ENCODE results near the gene SYNGR4. TPM values are rescaled to one million over a fixed set of nuclear protein-coding genes. Genes with fewer than 3 reads are reported as not detected.

SYNGR4 gene
- total RNA-seq, 1 experiment from 2014 or later: not detected

- TF ChIP-seq, protein P1, sequence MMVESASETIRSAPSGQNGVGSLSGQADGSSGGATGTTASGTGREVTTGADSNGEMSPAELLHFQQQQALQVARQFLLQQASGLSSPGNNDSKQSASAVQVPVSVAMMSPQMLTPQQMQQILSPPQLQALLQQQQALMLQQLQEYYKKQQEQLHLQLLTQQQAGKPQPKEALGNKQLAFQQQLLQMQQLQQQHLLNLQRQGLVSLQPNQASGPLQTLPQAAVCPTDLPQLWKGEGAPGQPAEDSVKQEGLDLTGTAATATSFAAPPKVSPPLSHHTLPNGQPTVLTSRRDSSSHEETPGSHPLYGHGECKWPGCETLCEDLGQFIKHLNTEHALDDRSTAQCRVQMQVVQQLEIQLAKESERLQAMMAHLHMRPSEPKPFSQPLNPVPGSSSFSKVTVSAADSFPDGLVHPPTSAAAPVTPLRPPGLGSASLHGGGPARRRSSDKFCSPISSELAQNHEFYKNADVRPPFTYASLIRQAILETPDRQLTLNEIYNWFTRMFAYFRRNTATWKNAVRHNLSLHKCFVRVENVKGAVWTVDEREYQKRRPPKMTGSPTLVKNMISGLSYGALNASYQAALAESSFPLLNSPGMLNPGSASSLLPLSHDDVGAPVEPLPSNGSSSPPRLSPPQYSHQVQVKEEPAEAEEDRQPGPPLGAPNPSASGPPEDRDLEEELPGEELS (CRISPR knock-in tag; IDR thresholded peaks at IDR 0.05): 0 out of 2 replicates have a peak, but pooled peaks have one; percentile 27
- TF ChIP-seq STAT6 (CRISPR knock-in tag; conservative IDR thresholded peaks at IDR 0.05; ENCODE audit: low read depth) (no peak), ZNF416 (CRISPR knock-in tag; IDR thresholded peaks at IDR 0.05) (no peak), TEAD1 (CRISPR knock-in tag; IDR thresholded peaks at IDR 0.05) (0 out of 2 replicates have a peak, but pooled peaks have one; percentile 25), ZNF423 (CRISPR knock-in tag; IDR thresholded peaks at IDR 0.05) (no peak), ZNF138 (CRISPR knock-in tag; conservative IDR thresholded peaks at IDR 0.05) (no peak), ZNF532 (CRISPR knock-in tag; IDR thresholded peaks at IDR 0.05; ENCODE audit: borderline replicate concordance) (no peak), FOXK1 (CRISPR knock-in tag; IDR thresholded peaks at IDR 0.05) (peak; percentile 86), ZNF232 (CRISPR knock-in tag; IDR thresholded peaks at IDR 0.05) (no peak), JAZF1 (CRISPR knock-in tag; IDR thresholded peaks at IDR 0.05) (no peak), SOX15 (CRISPR knock-in tag; IDR thresholded peaks at IDR 0.05) (no peak), JUN (CRISPR knock-in tag; IDR thresholded peaks at IDR 0.05) (no peak), ZNF317 (CRISPR knock-in tag; IDR thresholded peaks at IDR 0.05; ENCODE audit: borderline replicate concordance, low read depth) (no peak), ETV6 (CRISPR knock-in tag; IDR thresholded peaks at IDR 0.05) (no peak), TP53 (CRISPR knock-in tag; IDR thresholded peaks at IDR 0.05) (no peak), IRF1 (CRISPR knock-in tag; IDR thresholded peaks at IDR 0.05) (no peak)
- TF ChIP-seq, protein P2, sequence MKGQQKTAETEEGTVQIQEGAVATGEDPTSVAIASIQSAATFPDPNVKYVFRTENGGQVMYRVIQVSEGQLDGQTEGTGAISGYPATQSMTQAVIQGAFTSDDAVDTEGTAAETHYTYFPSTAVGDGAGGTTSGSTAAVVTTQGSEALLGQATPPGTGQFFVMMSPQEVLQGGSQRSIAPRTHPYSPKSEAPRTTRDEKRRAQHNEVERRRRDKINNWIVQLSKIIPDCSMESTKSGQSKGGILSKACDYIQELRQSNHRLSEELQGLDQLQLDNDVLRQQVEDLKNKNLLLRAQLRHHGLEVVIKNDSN (CRISPR knock-in tag; IDR thresholded peaks at IDR 0.05): no peak
- TF ChIP-seq, protein P3, sequence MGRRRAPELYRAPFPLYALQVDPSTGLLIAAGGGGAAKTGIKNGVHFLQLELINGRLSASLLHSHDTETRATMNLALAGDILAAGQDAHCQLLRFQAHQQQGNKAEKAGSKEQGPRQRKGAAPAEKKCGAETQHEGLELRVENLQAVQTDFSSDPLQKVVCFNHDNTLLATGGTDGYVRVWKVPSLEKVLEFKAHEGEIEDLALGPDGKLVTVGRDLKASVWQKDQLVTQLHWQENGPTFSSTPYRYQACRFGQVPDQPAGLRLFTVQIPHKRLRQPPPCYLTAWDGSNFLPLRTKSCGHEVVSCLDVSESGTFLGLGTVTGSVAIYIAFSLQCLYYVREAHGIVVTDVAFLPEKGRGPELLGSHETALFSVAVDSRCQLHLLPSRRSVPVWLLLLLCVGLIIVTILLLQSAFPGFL (CRISPR knock-in tag; IDR thresholded peaks at IDR 0.05; ENCODE audit: borderline replicate concordance): no peak
- TF ChIP-seq, protein P4, sequence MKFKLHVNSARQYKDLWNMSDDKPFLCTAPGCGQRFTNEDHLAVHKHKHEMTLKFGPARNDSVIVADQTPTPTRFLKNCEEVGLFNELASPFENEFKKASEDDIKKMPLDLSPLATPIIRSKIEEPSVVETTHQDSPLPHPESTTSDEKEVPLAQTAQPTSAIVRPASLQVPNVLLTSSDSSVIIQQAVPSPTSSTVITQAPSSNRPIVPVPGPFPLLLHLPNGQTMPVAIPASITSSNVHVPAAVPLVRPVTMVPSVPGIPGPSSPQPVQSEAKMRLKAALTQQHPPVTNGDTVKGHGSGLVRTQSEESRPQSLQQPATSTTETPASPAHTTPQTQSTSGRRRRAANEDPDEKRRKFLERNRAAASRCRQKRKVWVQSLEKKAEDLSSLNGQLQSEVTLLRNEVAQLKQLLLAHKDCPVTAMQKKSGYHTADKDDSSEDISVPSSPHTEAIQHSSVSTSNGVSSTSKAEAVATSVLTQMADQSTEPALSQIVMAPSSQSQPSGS (CRISPR knock-in tag; IDR thresholded peaks at IDR 0.05; ENCODE audit: borderline replicate concordance, low read depth): no peak
- TF ChIP-seq, protein P5, sequence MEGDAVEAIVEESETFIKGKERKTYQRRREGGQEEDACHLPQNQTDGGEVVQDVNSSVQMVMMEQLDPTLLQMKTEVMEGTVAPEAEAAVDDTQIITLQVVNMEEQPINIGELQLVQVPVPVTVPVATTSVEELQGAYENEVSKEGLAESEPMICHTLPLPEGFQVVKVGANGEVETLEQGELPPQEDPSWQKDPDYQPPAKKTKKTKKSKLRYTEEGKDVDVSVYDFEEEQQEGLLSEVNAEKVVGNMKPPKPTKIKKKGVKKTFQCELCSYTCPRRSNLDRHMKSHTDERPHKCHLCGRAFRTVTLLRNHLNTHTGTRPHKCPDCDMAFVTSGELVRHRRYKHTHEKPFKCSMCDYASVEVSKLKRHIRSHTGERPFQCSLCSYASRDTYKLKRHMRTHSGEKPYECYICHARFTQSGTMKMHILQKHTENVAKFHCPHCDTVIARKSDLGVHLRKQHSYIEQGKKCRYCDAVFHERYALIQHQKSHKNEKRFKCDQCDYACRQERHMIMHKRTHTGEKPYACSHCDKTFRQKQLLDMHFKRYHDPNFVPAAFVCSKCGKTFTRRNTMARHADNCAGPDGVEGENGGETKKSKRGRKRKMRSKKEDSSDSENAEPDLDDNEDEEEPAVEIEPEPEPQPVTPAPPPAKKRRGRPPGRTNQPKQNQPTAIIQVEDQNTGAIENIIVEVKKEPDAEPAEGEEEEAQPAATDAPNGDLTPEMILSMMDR (IDR thresholded peaks at IDR 0.05): no peak
- TF ChIP-seq, protein P6, sequence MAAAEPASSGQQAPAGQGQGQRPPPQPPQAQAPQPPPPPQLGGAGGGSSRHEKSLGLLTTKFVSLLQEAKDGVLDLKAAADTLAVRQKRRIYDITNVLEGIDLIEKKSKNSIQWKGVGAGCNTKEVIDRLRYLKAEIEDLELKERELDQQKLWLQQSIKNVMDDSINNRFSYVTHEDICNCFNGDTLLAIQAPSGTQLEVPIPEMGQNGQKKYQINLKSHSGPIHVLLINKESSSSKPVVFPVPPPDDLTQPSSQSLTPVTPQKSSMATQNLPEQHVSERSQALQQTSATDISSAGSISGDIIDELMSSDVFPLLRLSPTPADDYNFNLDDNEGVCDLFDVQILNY (CRISPR knock-in tag; IDR thresholded peaks at IDR 0.05): no peak
Measured at GRCh38 chr19:48330012-48330681, 34.0 kb upstream of the SYNGR4 start (continued).

All from WTC11 (cell line).